Osteoblast (primary cell): ENCODE measurements around the gene INMT. TPM values are rescaled to one million over a fixed set of nuclear protein-coding genes. Genes with fewer than 3 reads are reported as not detected.

Experiments
- DNase-seq: peaks from one replicate; pipeline ENCODE4 v3.0.0; 2011; ENCODE audit warnings: low spot score, mixed read lengths; ENCODE audit not compliant: insufficient read length; ENCODE audit errors: missing footprints
- H2AFZ ChIP-seq: 2 replicates; pipeline ENCODE4 v1.6.0; 2011; ENCODE audit warnings: mild to moderate bottlenecking, low read length
- H3K27ac ChIP-seq: 2 replicates; pipeline ENCODE4 v1.5.1; 2011; ENCODE audit warnings: mild to moderate bottlenecking, low read depth, low read length, moderate library complexity
- H3K27me3 ChIP-seq: 2 replicates; pipeline ENCODE4 v1.6.0; 2012; ENCODE audit warnings: mild to moderate bottlenecking, control low read depth, inconsistent platforms, low read length, moderate library complexity; ENCODE audit not compliant: insufficient read depth
- H3K36me3 ChIP-seq: 2 replicates; pipeline ENCODE4 v1.5.1; 2011; ENCODE audit warnings: mild to moderate bottlenecking, low read length, control low read depth, moderate library complexity; ENCODE audit not compliant: insufficient read depth
- H3K4me1 ChIP-seq: 2 replicates; pipeline ENCODE4 v1.5.1; 2011; ENCODE audit warnings: mild to moderate bottlenecking, low read length, control low read depth, moderate library complexity; ENCODE audit not compliant: insufficient read depth
- H3K4me2 ChIP-seq: 2 replicates; pipeline ENCODE4 v1.6.0; 2011; ENCODE audit warnings: mild to moderate bottlenecking, low read length; ENCODE audit not compliant: insufficient read depth
- H3K4me3 ChIP-seq: fragments of 200-600 bp; sonication (generic); 3 replicates; pipeline ENCODE4 v1.5.1; 2012; ENCODE audit warnings: mild to moderate bottlenecking, low read length, inconsistent platforms; ENCODE audit not compliant: insufficient read depth
- H3K79me2 ChIP-seq: 2 replicates; pipeline ENCODE4 v1.6.0; 2012; ENCODE audit warnings: mild to moderate bottlenecking, low read length, control low read depth, inconsistent platforms; ENCODE audit not compliant: insufficient read depth
- H3K9me3 ChIP-seq: 2 replicates; pipeline ENCODE4 v1.5.1; 2011; ENCODE audit warnings: low read depth, low read length, control low read depth
- H4K20me1 ChIP-seq: 2 replicates; pipeline ENCODE4 v1.6.0; 2012; ENCODE audit warnings: mild to moderate bottlenecking, low read length, control low read depth; ENCODE audit not compliant: insufficient read depth
- total RNA-seq: library from RNA; depleted of rRNA; stranded (reverse); fragments of >200 nt; gene quantifications from 2 replicates; pipeline ENCODE4 v1.2.3, GENCODE V29; 2012
- TF ChIP-seq, protein P1 (sequence below): IDR thresholded peaks from 2 replicates; pipeline ENCODE4 v1.5.1; 2011; ENCODE audit warnings: mild to moderate bottlenecking, low read depth, low read length, moderate library complexity; ENCODE audit errors: extremely low read depth

Gene INMT
- total RNA-seq, 1 donor = 0.72 TPM

DNA sequence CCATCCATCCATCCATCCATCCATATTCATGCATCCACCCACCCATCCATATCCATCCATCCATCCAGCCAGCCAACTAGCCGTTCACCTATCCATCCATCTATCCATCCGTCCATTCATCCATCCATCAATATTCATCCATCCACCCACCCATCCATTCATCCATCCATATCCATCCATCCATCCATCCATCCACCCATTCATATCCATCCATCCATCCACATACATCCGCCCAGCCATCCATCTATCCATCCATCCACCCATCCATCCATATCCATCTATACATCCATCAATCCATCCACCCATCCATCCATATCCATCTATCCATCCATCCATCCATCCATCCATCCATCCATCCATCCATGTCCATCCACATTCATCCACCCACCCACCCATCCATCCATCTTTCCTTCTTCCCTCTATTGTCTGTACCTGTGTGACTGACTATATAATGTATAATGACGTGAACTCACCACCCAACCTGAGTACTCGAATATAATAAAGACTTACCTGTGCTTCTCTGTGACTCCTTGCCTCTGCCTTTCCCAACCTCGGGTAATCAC, 2.5 kb downstream of the INMT start:
- Histone ChIP-seq H3K4me2 (no peak overlapping the region), H3K27ac (no peak overlapping the region), H2AFZ (no peak overlapping the region), H4K20me1 (no peaks in the 10 kb centered on the region), H3K4me1 (peaks cover 17% of the 10 kb centered on the region), H3K27me3 (no peaks in the 10 kb centered on the region), H3K4me3 (no peak overlapping the region), H3K9me3 (no peaks in the 10 kb centered on the region), H3K36me3 (no peaks in the 10 kb centered on the region), H3K79me2 (no peaks in the 10 kb centered on the region)
- DNase-seq = no peak
- TF ChIP-seq, protein P1, sequence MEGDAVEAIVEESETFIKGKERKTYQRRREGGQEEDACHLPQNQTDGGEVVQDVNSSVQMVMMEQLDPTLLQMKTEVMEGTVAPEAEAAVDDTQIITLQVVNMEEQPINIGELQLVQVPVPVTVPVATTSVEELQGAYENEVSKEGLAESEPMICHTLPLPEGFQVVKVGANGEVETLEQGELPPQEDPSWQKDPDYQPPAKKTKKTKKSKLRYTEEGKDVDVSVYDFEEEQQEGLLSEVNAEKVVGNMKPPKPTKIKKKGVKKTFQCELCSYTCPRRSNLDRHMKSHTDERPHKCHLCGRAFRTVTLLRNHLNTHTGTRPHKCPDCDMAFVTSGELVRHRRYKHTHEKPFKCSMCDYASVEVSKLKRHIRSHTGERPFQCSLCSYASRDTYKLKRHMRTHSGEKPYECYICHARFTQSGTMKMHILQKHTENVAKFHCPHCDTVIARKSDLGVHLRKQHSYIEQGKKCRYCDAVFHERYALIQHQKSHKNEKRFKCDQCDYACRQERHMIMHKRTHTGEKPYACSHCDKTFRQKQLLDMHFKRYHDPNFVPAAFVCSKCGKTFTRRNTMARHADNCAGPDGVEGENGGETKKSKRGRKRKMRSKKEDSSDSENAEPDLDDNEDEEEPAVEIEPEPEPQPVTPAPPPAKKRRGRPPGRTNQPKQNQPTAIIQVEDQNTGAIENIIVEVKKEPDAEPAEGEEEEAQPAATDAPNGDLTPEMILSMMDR = no peak

DNA sequence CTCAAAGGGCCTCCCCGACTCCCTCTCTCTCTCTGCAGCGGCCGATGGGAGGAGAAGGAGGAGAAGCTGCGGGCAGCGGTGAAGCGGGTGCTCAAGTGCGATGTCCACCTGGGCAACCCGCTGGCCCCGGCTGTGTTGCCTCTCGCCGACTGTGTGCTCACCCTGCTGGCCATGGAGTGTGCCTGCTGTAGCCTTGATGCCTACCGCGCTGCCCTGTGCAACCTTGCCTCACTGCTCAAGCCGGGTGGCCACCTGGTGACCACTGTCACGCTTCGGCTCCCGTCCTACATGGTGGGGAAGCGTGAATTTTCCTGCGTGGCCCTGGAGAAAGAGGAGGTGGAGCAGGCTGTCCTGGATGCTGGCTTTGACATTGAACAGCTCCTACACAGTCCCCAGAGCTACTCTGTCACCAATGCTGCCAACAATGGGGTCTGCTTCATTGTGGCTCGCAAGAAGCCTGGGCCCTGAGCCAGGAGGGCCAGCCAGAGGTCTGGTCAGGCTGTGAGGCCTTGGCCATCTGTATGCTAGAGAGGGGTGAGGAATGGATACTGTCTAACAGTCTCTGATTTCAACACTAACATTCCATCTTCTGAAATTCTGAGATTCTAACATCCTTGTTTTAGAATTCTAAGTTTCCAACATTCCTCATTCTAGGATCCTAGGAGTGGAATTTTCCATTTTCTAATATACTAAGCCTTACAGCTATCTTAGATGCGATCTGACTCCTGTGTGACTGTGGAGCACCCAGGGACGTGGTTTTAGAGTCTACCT, 3.6 kb downstream of the INMT start:
- H3K79me2 ChIP-seq = no peaks in the 10 kb centered on the region
- H3K36me3 ChIP-seq = no peaks in the 10 kb centered on the region
- no peak overlapping the region for H3K4me2 ChIP-seq
- H3K4me3 ChIP-seq = no peak overlapping the region
- H2AFZ ChIP-seq = no peak overlapping the region
- no peak overlapping the region for H3K27ac ChIP-seq
- DNase-seq = no peak
- H3K9me3 ChIP-seq = no peaks in the 10 kb centered on the region
- peaks cover 13% of the 10 kb centered on the region for H3K4me1 ChIP-seq
- TF ChIP-seq, protein P1 = no peak
- peaks cover 4% of the 10 kb centered on the region for H3K27me3 ChIP-seq
- no peaks in the 10 kb centered on the region for H4K20me1 ChIP-seq

DNA sequence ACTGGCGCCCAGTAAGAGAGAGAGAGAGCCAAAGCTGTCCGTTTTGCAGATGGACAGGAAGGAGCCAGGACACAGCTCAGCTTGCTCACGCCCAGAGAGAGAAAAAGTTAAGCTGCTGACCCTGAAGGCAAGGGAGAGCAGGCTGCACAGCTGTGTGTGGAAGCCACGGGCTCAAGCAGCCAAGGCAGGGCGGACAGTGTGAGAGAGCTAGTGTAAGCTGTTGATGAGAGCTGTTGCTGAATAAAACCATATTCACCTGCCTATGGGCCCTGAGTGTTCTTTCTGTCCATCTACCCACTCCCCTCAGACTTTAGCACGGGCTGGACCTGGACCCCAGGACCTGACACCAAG, 5.4 kb downstream of the INMT start:
- Histone ChIP-seq H3K27me3 (peaks cover 12% of the 10 kb centered on the region), H3K9me3 (no peaks in the 10 kb centered on the region), H3K27ac (no peak overlapping the region), H3K4me1 (no peaks in the 10 kb centered on the region), H2AFZ (no peak overlapping the region), H3K79me2 (no peaks in the 10 kb centered on the region), H3K4me3 (no peak overlapping the region), H4K20me1 (no peaks in the 10 kb centered on the region), H3K36me3 (no peaks in the 10 kb centered on the region), H3K4me2 (no peak overlapping the region)
- TF ChIP-seq, protein P1 = no peak
- no peak for DNase-seq

DNA sequence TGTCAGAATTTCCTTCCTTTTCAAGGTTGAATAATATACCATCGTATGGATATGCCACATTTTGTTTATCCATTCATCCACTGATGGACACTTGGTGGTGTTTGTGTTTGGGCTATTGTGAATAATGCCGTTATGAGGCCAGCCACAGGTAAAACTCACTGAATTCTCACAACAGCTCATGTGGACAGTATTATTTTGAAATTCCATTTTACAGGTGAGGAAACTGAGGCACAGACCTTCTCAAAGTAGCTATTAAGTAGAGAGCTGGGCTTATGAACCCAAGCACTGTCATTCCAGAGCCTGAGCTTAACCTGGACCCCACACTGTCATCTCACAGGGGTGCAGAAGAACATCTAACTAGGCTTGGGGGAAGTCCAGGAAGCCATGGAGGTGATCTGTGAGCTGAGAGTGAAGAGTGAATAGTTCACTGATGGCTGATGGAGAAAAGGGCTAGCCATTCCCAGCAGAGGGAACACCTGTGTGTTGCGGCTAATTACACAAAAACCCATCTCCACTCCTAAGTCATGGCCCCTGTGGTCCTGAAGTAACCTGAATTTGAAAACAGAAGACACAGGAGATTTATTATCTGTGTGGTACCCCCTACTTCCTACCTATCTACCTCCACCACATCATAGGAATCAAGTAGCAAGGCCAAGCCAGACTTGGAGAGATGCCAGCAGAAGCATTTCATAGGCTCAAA, 8.7 kb downstream of the INMT start:
- Histone ChIP-seq H4K20me1 (no peaks in the 10 kb centered on the region), H3K36me3 (no peaks in the 10 kb centered on the region), H3K4me3 (no peak overlapping the region), H3K27me3 (peaks cover 27% of the 10 kb centered on the region), H2AFZ (no peak overlapping the region), H3K4me2 (no peak overlapping the region), H3K27ac (no peak overlapping the region), H3K79me2 (no peaks in the 10 kb centered on the region), H3K4me1 (no peaks in the 10 kb centered on the region), H3K9me3 (no peaks in the 10 kb centered on the region)
- TF ChIP-seq, protein P1 = no peak
- no peak for DNase-seq
